Adrenal gland (tissue), 12 donors: ENCODE measurements around the gene SERPINA1. TPM values are rescaled to one million over a fixed set of nuclear protein-coding genes. Genes with fewer than 3 reads are reported as not detected.

ENCODE experiments used
- DNase-seq, 7 donors: peaks; one replicate each; pipeline ENCODE4 v3.0.0-alpha.2; 2019 to 2020
- H3K27ac ChIP-seq, 5 donors: fragments of 200-600 bp; sonication (generic) in 4 of 5; 1 replicate in 3 of 5; 2 replicates in 2 of 5; pipeline versions ENCODE4 v1.5.1 to v1.8.0; 2016 to 2020; ENCODE audit warnings: mild to moderate bottlenecking in 1 of 5
- H3K27me3 ChIP-seq: fragments of 200-600 bp; 2 replicates; pipeline ENCODE4 v1.8.0; 2021
- H3K36me3 ChIP-seq, 2 donors: fragments of 200-600 bp; replicated peaks in 1 of 2; 1 replicate in 1 of 2; 2 replicates in 1 of 2; pipeline versions ENCODE4 v1.5.1 to v1.8.0; 2018 to 2022
- H3K4me1 ChIP-seq, 2 donors: fragments of 200-600 bp; replicated peaks in 1 of 2; 1 replicate in 1 of 2; 2 replicates in 1 of 2; pipeline versions ENCODE4 v1.5.1 to v1.8.0; 2018 to 2021
- H3K4me3 ChIP-seq, 4 donors: fragments of 200-600 bp; sonication (generic) in 3 of 4; one replicate each; pipeline ENCODE4 v1.5.1; 2016 to 2018
- H3K9me3 ChIP-seq, 3 donors: fragments of 200-600 bp; sonication (generic) in 1 of 3; replicated peaks in 1 of 3; 1 replicate in 2 of 3; 2 replicates in 1 of 3; pipeline versions ENCODE4 v1.5.1 to v1.8.0; 2016 to 2021
- POLR2A ChIP-seq, 2 donors: fragments of 450-650 bp; IDR thresholded peaks; one replicate each; pipeline ENCODE4 v1.6.1; 2017; ENCODE audit warnings: antibody characterized with exemption in 2 of 2, mild to moderate bottlenecking in 2 of 2, moderate library complexity in 1 of 2
- WGBS, 4 donors: extraction: QIAGEN DNeasy Blood & Tissue Kit in 2 of 4; methylation state at CpG; one replicate each; pipeline versions ENCODE4 v1.1.5 to v1.1.7; 2013 to 2017; 5-methylcytosine and 5-hydroxymethylcytosine counted together
- intact Hi-C, 2 donors: fragments of 100-400 bp; cut with DNase I; formaldehyde crosslinking; loops; one replicate each; pipeline versions ENCODE4 v1.14.1 to v1.15.0; 2022 to 2023
- polyA plus RNA-seq, 3 donors: library from polyadenylated mRNA; stranded (reverse); fragments of 200-250 nt in 2 of 3; fragments of 350-450 nt in 1 of 3; fragmentation: Illumina TruSeq in 1 of 3; extraction: RNeasy Lipid Tissue Mini Kit (QIAGEN cat#74804) in 1 of 3; gene quantifications; one replicate each; pipeline ENCODE4 v1.2.3, GENCODE V29; 2013 to 2014
- total RNA-seq, 9 donors: library from RNA; depleted of rRNA in 4 of 9; stranded (reverse); fragments of >200 nt in 4 of 9; fragments of 120-200 nt in 1 of 9; fragmentation: NEBNext Ultra II Directional in 1 of 9; extraction: Animal tissue kit (Norgen Biotek cat#: 25700) in 1 of 9; gene quantifications; one replicate each; pipeline versions ENCODE4 v1.1.0 to v1.2.4, GENCODE V29; 2013 to 2023
- TF ChIP-seq, protein P1 (sequence below), 6 experiments: fragments of 450-650 bp in 4 of 6; fragments of 200-600 bp in 2 of 6; sonication (generic) in 1 of 6; IDR thresholded peaks; 1 replicate in 5 of 6; 2 replicates in 1 of 6; pipeline versions ENCODE4 v1.5.1 to v1.8.0; 2016 to 2021; ENCODE audit warnings: antibody characterized with exemption in 6 of 6, mild to moderate bottlenecking in 2 of 6, moderate library complexity in 1 of 6
- donor health status: healthy with polysubstance abuse.
- donor health status: Bipolar disorder and iron deficiency.
- donor health status: DM: yes; HTN: yes; CAD: no.
- donor health status: DM: no; HTN: no; CAD: no.
- donor health status: DM: no; HTN: no; CAD: no.
- donor health status: DM: yes; HTN: yes; CAD: no.

The SERPINA1 gene
- total and polyA plus RNA-seq, 12 donors, result 1.6 to 60.1 (median 13.9) TPM

DNA sequence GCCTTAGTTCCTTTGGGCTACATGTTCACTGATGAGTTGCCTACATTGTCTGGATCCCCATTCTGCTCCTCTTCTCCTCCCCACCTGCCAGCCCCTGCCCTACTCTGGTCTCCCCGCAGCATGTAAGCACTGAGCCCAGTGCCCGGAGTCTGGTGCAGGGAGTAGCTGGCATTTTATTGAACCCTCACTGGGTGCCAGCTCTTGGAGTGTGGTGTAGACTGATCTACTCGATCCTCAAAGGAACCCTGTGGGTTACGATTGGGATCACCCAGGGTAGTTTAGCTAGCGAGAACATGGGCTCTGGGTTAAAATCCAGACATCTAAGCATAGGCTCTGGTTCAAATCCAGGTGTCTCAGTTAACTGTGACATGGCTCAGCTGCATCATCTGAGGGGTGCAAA is 56.9 kb downstream of the SERPINA1 start:
- DNase-seq, result no peak
- H3K36me3 ChIP-seq, result no peaks in the 10 kb centered on the region
- TF ChIP-seq, protein P1, sequence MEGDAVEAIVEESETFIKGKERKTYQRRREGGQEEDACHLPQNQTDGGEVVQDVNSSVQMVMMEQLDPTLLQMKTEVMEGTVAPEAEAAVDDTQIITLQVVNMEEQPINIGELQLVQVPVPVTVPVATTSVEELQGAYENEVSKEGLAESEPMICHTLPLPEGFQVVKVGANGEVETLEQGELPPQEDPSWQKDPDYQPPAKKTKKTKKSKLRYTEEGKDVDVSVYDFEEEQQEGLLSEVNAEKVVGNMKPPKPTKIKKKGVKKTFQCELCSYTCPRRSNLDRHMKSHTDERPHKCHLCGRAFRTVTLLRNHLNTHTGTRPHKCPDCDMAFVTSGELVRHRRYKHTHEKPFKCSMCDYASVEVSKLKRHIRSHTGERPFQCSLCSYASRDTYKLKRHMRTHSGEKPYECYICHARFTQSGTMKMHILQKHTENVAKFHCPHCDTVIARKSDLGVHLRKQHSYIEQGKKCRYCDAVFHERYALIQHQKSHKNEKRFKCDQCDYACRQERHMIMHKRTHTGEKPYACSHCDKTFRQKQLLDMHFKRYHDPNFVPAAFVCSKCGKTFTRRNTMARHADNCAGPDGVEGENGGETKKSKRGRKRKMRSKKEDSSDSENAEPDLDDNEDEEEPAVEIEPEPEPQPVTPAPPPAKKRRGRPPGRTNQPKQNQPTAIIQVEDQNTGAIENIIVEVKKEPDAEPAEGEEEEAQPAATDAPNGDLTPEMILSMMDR (IDR thresholded peaks at IDR 0.05), result no peak
- TF ChIP-seq POLR2A (IDR thresholded peaks at IDR 0.05), result no peak
- H3K4me3 ChIP-seq, result no peak overlapping the region
- WGBS, 4 donors, result 86 to 97% (median 93%) methylated on average over 2 to 5 of the region's 5 CpGs
- intact Hi-C loops, result no loop called here
- no peak overlapping the region for H3K27ac ChIP-seq
- H3K4me1 ChIP-seq, result no peaks in the 10 kb centered on the region
- no peaks in the 10 kb centered on the region for H3K27me3 ChIP-seq
- H3K9me3 ChIP-seq, result no peaks in the 10 kb centered on the region

GRCh38 chr14:94330857-94331256 is 57.5 kb downstream of the SERPINA1 start:
- WGBS, 4 donors, result 63 to 69% (median 68%) methylated on average over 2 of the region's 2 CpGs; no CpG with 5 or more reads in 1 of the 4 donors
- Histone ChIP-seq H3K9me3 (no peaks in the 10 kb centered on the region), H3K27ac (no peak overlapping the region), H3K36me3 (no peaks in the 10 kb centered on the region), H3K4me1 (no peaks in the 10 kb centered on the region), H3K4me3 (no peak overlapping the region), H3K27me3 (no peaks in the 10 kb centered on the region)
- intact Hi-C loops, result no loop called here
- no peak for DNase-seq
- TF ChIP-seq, protein P1 (IDR thresholded peaks at IDR 0.05), result no peak
- TF ChIP-seq POLR2A (IDR thresholded peaks at IDR 0.05), result no peak

DNA sequence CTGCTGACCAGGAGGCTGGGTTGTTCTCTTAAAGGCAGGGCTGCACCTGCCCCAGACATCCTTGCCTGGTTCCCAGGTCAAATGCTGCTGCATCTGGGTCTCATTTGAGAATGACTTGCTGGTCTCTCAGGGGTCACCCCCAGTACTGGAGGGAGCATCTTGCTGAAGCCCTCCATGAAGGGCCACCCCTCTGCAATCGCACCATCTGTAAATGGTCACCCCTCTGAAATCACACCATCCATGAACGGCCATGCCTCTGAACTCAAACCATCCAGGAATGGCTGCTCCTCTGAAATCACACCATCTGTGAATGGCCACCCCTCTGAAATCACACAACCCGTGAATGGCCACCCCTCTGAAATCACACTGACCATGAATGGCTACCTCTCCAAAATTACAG is 58.0 kb downstream of the SERPINA1 start:
- no peak for DNase-seq
- TF ChIP-seq, protein P1 (IDR thresholded peaks at IDR 0.05), result no peak
- no peak for TF ChIP-seq POLR2A (IDR thresholded peaks at IDR 0.05)
- no peak overlapping the region for H3K4me3 ChIP-seq
- no peak overlapping the region for H3K27ac ChIP-seq
- WGBS, 4 donors, result 74 to 88% (median 82%) methylated on average over 2 to 3 of the region's 3 CpGs
- H3K9me3 ChIP-seq, result no peaks in the 10 kb centered on the region
- no peaks in the 10 kb centered on the region for H3K36me3 ChIP-seq
- H3K27me3 ChIP-seq, result no peaks in the 10 kb centered on the region
- intact Hi-C loops, result no loop called here
- no peaks in the 10 kb centered on the region for H3K4me1 ChIP-seq

DNA sequence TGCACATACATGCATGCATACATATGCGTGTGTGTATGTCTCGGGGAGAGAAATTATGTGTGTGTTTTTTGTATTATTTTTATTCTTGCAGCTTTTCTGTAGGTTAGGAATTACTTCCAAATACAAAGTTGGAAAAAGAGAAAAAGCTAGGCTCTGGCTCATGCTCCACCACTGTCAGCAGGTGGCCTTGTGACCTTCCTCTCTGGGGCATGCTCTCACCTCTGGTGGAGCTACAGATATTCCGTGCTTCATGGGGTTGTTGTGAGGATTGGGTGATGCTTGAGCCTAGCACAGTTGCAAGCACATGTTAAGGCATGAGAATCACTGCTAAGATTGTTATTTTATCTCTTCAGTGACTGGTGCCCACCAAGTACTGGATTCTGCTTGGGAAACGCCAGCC is 58.5 kb downstream of the SERPINA1 start:
- WGBS, 4 donors, result 84 to 91% (median 88%) methylated on average over 4 of the region's 4 CpGs
- H3K36me3 ChIP-seq, result no peaks in the 10 kb centered on the region
- TF ChIP-seq, protein P1 (IDR thresholded peaks at IDR 0.05), result no peak
- TF ChIP-seq POLR2A (IDR thresholded peaks at IDR 0.05), result no peak
- DNase-seq, result no peak
- no peaks in the 10 kb centered on the region for H3K9me3 ChIP-seq
- H3K27ac ChIP-seq, result no peak overlapping the region
- H3K4me1 ChIP-seq, result no peaks in the 10 kb centered on the region
- H3K4me3 ChIP-seq, result no peak overlapping the region
- intact Hi-C loops, result no loop called here
- H3K27me3 ChIP-seq, result no peaks in the 10 kb centered on the region
